Mesothelial cell of epicardium (in vitro differentiated cells): ENCODE data around the gene ULK2. TPM values are rescaled to one million over a fixed set of nuclear protein-coding genes. Genes with fewer than 3 reads are reported as not detected.

Experiments used
- DNase-seq, 2 experiments: peaks; one replicate each; pipeline ENCODE4 v3.0.0; 2021; ENCODE audit warnings: low spot score in 2 of 2; ENCODE audit not compliant: unreplicated experiment in 2 of 2
- H3K27ac Mint-ChIP-seq: 2 replicates; pipeline ENCODE4 v1.8.0; 2021; ENCODE audit warnings: mixed read lengths
- H3K27me3 Mint-ChIP-seq: 2 replicates; pipeline ENCODE4 v1.8.0; 2021; ENCODE audit warnings: low read depth, mixed read lengths
- H3K36me3 Mint-ChIP-seq: 2 replicates; pipeline ENCODE4 v1.8.0; 2021; ENCODE audit warnings: mixed read lengths
- H3K4me1 Mint-ChIP-seq: 2 replicates; pipeline ENCODE4 v1.8.0; 2021; ENCODE audit warnings: mixed read lengths
- H3K4me3 Mint-ChIP-seq: 2 replicates; pipeline ENCODE4 v1.8.0; 2021; ENCODE audit warnings: mild to moderate bottlenecking, moderate library complexity, mixed read lengths
- H3K9me3 Mint-ChIP-seq: 2 replicates; pipeline ENCODE4 v1.8.0; 2021; ENCODE audit warnings: mixed read lengths
- total RNA-seq: library from RNA; stranded (reverse); gene quantifications from 3 replicates; pipeline ENCODE4 v1.2.1, GENCODE V29; 2021
- TF ChIP-seq, protein P1 (sequence below): fragments of 200-600 bp; sonication (generic); IDR thresholded peaks from one replicate; pipeline ENCODE4 v1.5.0; 2021; ENCODE audit warnings: antibody characterized with exemption; ENCODE audit not compliant: unreplicated experiment

ULK2 gene
- total RNA-seq, 1 donor from 2014 or later, result 38.7 TPM

- no peaks in the 10 kb centered on the region for H3K36me3 Mint-ChIP-seq
- no peak overlapping the region for H3K4me3 Mint-ChIP-seq
- DNase-seq, result no peak
- peaks cover 5% of the 10 kb centered on the region for H3K4me1 Mint-ChIP-seq
- no peaks in the 10 kb centered on the region for H3K9me3 Mint-ChIP-seq
- no peaks in the 10 kb centered on the region for H3K27me3 Mint-ChIP-seq
- TF ChIP-seq, protein P1, sequence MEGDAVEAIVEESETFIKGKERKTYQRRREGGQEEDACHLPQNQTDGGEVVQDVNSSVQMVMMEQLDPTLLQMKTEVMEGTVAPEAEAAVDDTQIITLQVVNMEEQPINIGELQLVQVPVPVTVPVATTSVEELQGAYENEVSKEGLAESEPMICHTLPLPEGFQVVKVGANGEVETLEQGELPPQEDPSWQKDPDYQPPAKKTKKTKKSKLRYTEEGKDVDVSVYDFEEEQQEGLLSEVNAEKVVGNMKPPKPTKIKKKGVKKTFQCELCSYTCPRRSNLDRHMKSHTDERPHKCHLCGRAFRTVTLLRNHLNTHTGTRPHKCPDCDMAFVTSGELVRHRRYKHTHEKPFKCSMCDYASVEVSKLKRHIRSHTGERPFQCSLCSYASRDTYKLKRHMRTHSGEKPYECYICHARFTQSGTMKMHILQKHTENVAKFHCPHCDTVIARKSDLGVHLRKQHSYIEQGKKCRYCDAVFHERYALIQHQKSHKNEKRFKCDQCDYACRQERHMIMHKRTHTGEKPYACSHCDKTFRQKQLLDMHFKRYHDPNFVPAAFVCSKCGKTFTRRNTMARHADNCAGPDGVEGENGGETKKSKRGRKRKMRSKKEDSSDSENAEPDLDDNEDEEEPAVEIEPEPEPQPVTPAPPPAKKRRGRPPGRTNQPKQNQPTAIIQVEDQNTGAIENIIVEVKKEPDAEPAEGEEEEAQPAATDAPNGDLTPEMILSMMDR, result no peak
- H3K27ac Mint-ChIP-seq, result no peak overlapping the region
Observed at GRCh38 chr17:19753051-19753509, 114.7 kb downstream of the ULK2 start.

DNA sequence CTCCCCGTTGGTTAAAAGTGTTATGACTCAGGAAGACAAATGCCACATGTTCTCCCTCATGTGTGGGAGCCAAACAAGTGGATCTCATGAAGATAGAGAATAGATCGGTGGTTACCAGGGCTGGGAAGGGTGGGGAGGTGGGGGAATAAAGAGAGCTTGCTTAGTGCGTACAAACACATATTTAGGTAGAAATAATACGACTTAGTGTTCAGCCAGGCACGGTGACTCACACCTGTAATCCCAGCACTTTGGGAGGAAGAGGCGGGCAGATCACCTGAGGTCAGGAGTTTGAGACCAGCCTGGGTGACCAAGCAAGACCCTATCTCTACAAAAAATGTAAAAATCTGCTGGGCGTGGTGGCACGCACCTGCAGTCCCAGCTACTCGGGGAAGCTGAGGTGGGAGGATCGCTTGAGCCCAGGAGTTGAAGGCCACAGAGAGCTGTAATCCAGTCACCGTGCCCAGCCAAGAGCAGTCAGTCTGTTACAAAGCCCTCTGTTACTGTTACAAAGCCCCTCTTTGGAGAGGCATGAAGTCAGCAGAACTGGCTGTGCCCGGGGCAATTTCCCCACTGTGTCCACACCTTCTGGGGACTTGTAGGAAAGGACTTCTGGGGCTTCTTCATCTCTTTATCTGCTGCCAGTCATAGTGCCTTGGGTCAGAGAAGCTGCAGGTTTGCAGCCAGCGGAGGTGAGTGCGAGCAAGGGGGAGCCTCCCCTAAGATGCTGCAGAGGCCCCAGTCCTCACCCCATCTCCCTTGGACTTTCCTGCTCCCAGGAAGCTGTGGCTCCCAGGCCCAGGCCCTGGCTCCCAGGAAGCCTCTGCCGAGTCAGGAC is 115.3 kb downstream of the ULK2 start:
- Mint-ChIP-seq H3K27ac (no peak overlapping the region), H3K4me3 (no peak overlapping the region), H3K27me3 (no peaks in the 10 kb centered on the region), H3K4me1 (peaks cover 5% of the 10 kb centered on the region), H3K9me3 (no peaks in the 10 kb centered on the region), H3K36me3 (no peaks in the 10 kb centered on the region)
- DNase-seq, result no peak
- TF ChIP-seq, protein P1, result no peak

- H3K9me3 Mint-ChIP-seq, result no peaks in the 10 kb centered on the region
- no peaks in the 10 kb centered on the region for H3K4me1 Mint-ChIP-seq
- no peaks in the 10 kb centered on the region for H3K36me3 Mint-ChIP-seq
- no peak overlapping the region for H3K4me3 Mint-ChIP-seq
- TF ChIP-seq, protein P1, result no peak
- H3K27ac Mint-ChIP-seq, result no peak overlapping the region
- DNase-seq, result no peak
- no peaks in the 10 kb centered on the region for H3K27me3 Mint-ChIP-seq
Observed at GRCh38 chr17:19750835-19751234, 116.9 kb downstream of the ULK2 start.

DNA sequence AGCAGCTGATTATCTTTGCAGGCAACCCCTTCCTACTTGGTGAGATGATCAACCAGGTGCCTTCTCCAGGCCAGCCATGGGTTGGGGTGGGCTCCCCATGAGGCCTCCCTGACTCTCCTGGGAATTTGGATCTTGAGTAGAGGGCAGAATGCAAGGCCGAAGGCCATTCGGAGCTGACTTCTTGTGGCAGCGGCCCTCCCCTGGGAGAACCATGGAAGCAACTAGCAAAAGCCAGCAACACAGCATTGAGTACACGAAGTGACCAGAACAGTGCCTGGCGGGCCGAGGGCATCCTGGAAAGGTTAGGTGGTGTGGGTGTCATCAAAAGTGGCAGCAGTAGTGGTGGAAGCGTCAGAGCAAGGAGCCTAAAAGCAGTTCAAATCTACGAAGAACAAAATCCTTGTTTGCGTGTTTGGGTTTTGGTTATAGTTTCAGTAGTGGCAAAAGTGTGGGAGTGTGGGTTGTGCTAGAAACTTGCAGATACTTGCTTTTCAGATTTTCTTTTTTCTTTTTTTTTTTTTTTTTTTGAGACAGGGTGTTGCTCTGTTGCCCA is 117.6 kb downstream of the ULK2 start:
- Mint-ChIP-seq H3K27me3 (no peaks in the 10 kb centered on the region), H3K4me3 (no peak overlapping the region), H3K4me1 (no peaks in the 10 kb centered on the region), H3K9me3 (no peaks in the 10 kb centered on the region), H3K36me3 (no peaks in the 10 kb centered on the region), H3K27ac (no peak overlapping the region)
- TF ChIP-seq, protein P1, result no peak
- DNase-seq, result no peak

- no peaks in the 10 kb centered on the region for H3K36me3 Mint-ChIP-seq
- no peak overlapping the region for H3K4me3 Mint-ChIP-seq
- no peaks in the 10 kb centered on the region for H3K27me3 Mint-ChIP-seq
- H3K4me1 Mint-ChIP-seq, result peaks cover 2% of the 10 kb centered on the region
- no peaks in the 10 kb centered on the region for H3K9me3 Mint-ChIP-seq
- DNase-seq, result no peak
- TF ChIP-seq, protein P1, result no peak
- H3K27ac Mint-ChIP-seq, result no peak overlapping the region
Observed at GRCh38 chr17:19748807-19749193, 118.9 kb downstream of the ULK2 start.
